ENCODE measurements around the gene TBX4. TPM values are rescaled to one million over a fixed set of nuclear protein-coding genes. Genes with fewer than 3 reads are reported as not detected.

TBX4 gene
- total RNA-seq, 4 donors from 2014 or later: not detected

- H3K4me1 ChIP-seq: peaks cover 0 to 7% (median 0%) of the 10 kb centered on the region in 4 donors
- H3K9me3 ChIP-seq: peaks cover 0 to 1% (median 0%) of the 10 kb centered on the region in 4 donors
- TF ChIP-seq EP300 (IDR thresholded peaks at IDR 0.05): no peak
- TF ChIP-seq CTCF (IDR thresholded peaks at IDR 0.05): no peak
- TF ChIP-seq POLR2A (IDR thresholded peaks at IDR 0.05): no peak
- no peaks in the 10 kb centered on the region for H3K27me3 ChIP-seq
- H3K4me3 ChIP-seq: peak overlapping the region in 2 of 4 donors; percentile 1 to 19
- no peak overlapping the region for H3K27ac ChIP-seq
- no peak for DNase-seq (ENCODE audit: low spot score in 2 of 2)
- WGBS, 2 donors: 43 to 47% methylated on average over 23 of the region's 23 CpGs
- no peaks in the 10 kb centered on the region for H3K36me3 ChIP-seq
These were observed 43.1 kb downstream of the TBX4 start for GRCh38 chr17:61495161-61495857.

- TF ChIP-seq CTCF (IDR thresholded peaks at IDR 0.05) (no peak), EP300 (IDR thresholded peaks at IDR 0.05) (no peak), POLR2A (IDR thresholded peaks at IDR 0.05) (no peak)
- peaks cover 0 to 6% (median 0%) of the 10 kb centered on the region in 4 donors for H3K9me3 ChIP-seq
- no peak overlapping the region for H3K27ac ChIP-seq
These were observed 44.1 kb downstream of the TBX4 start for GRCh38 chr17:61496174-61496956.

GRCh38 chr17:61496957-61497653 lies 44.9 kb downstream of the TBX4 start:
- H3K27me3 ChIP-seq: no peaks in the 10 kb centered on the region
- no peak overlapping the region for H3K27ac ChIP-seq
- H3K4me3 ChIP-seq: no peak overlapping the region
- TF ChIP-seq CTCF (IDR thresholded peaks at IDR 0.05): no peak
- no peak for TF ChIP-seq POLR2A (IDR thresholded peaks at IDR 0.05)
- TF ChIP-seq EP300 (IDR thresholded peaks at IDR 0.05): no peak
- H3K9me3 ChIP-seq: peaks cover 0 to 6% (median 0%) of the 10 kb centered on the region in 4 donors
- 85 to 90% methylated on average over 9 of the region's 9 CpGs for WGBS, 2 donors
- no peak for DNase-seq (ENCODE audit: low spot score in 2 of 2)
- peaks cover 0 to 7% (median 0%) of the 10 kb centered on the region in 4 donors for H3K4me1 ChIP-seq
- H3K36me3 ChIP-seq: no peaks in the 10 kb centered on the region

More at GRCh38 chr17:61496174-61496956, 44.1 kb downstream of the TBX4 start:
- Histone ChIP-seq H3K27me3 (no peaks in the 10 kb centered on the region), H3K4me1 (peaks cover 0 to 7% (median 0%) of the 10 kb centered on the region in 4 donors), H3K4me3 (no peak overlapping the region), H3K36me3 (no peaks in the 10 kb centered on the region)
- 71 to 77% methylated on average over 12 of the region's 12 CpGs for WGBS, 2 donors
- no peak for DNase-seq (ENCODE audit: low spot score in 2 of 2)

- H3K27ac ChIP-seq: no peak overlapping the region
- TF ChIP-seq POLR2A (IDR thresholded peaks at IDR 0.05) (no peak), CTCF (IDR thresholded peaks at IDR 0.05) (no peak), EP300 (IDR thresholded peaks at IDR 0.05) (no peak)
- WGBS, 2 donors: 90 to 92% methylated on average over 8 of the region's 8 CpGs
These were observed 46.1 kb downstream of the TBX4 start for GRCh38 chr17:61498042-61498994.

More at GRCh38 chr17:61498042-61498994, 46.1 kb downstream of the TBX4 start:
- no peak for DNase-seq (ENCODE audit: low spot score in 2 of 2)
- Histone ChIP-seq H3K27me3 (no peaks in the 10 kb centered on the region), H3K9me3 (peaks cover 0 to 6% (median 0%) of the 10 kb centered on the region in 4 donors), H3K4me1 (peaks cover 0 to 7% (median 0%) of the 10 kb centered on the region in 4 donors), H3K4me3 (no peak overlapping the region), H3K36me3 (no peaks in the 10 kb centered on the region)
